SHP77 (cell line): Measurements from ENCODE around the gene BRD2.

Experiments
- DNase-seq, 2 experiments: peaks; one replicate each; lab custom pipeline; 2025; lab: John Stamatoyannopoulos, UW

BRD2 gene

GRCh38 chr6:33029328-33030184, 61.2 kb downstream of the BRD2 start:
- no peak for DNase-seq

- no peak for DNase-seq
These were observed 61.9 kb downstream of the BRD2 start for GRCh38 chr6:33030245-33030644.
